ENCODE results near the gene TBC1D26. TPM values are rescaled to one million over a fixed set of nuclear protein-coding genes. Genes with fewer than 3 reads are reported as not detected.
"Not testable (repeated sequence)": the region's sequence is repeated elsewhere in the genome, so short reads cannot be mapped to it uniquely, and the experiment has no call there.

Gene TBC1D26
- total and polyA plus RNA-seq, 2 of the 4 experiments (the other 2 are of a cell fraction): 0.02 TPM; not detected in 1

- Histone ChIP-seq H3K9ac (ENCODE audit: low read depth, low read length) (peak within 1 kb of the TSS; percentile 56), H2AK5ac (ENCODE audit: low read depth, low read length) (peak within 1 kb of the TSS; percentile 96), H4K8ac (ENCODE audit: low read depth in 2 of 2, low read length in 2 of 2) (peak within 1 kb of the TSS; percentile 74 to 91), H3K27ac (ENCODE audit: insufficient read depth, low read length) (peak within 1 kb of the TSS; percentile 25), H3K4me3 (ENCODE audit: insufficient read depth, low read depth, low read length) (peak within 1 kb of the TSS; percentile 49), H3K4ac (ENCODE audit: low read depth, low read length) (peak within 1 kb of the TSS; percentile 72), H3K4me2 (ENCODE audit: low read depth, low read length) (peak within 1 kb of the TSS; percentile 98), H3K14ac (replicated peaks; ENCODE audit: low read depth, low read length) (peak within 1 kb of the TSS; percentile 97), H2AFZ (replicated peaks; ENCODE audit: low read length, poor library complexity) (peak within 1 kb of the TSS; percentile 88), H2AK9ac (replicated peaks; ENCODE audit: low read depth, low read length, poor library complexity) (peak within 1 kb of the TSS; percentile 89), H3K18ac (ENCODE audit: low read depth, low read length) (peak within 1 kb of the TSS; percentile 50; the same call in 1 of the 2 replicates), H4K5ac (ENCODE audit: low read depth, low read length) (peak within 1 kb of the TSS; percentile 87), H3K79me1 (ENCODE audit: low read depth in 1 of 2, low read length in 2 of 2) (peaks cover 0 to 10% of the 10 kb centered on the region in 2 experiments; a peak in 1 of 4 replicates)
- dilution Hi-C loops (cut with HindIII; ENCODE audit: low sequenced_read_pairs, unreplicated experiment); H4K91ac ChIP-seq (ENCODE audit: insufficient read depth, low read depth, low read length); H2BK15ac ChIP-seq (ENCODE audit: low read depth, low read length); H3K56ac ChIP-seq (ENCODE audit: extremely low read depth, insufficient read depth, low read length); H3K23ac ChIP-seq (ENCODE audit: low read depth, low read length); CTCF ChIA-PET; H3K4me1 ChIP-seq (ENCODE audit: control insufficient read depth, insufficient read depth, low read length); POLR2A ChIA-PET (ENCODE audit: unreplicated experiment); H3K27me3 ChIP-seq (ENCODE audit: control insufficient read depth, insufficient read depth, low read length); H2BK120ac ChIP-seq (ENCODE audit: low read depth, low read length); H4K20me1 ChIP-seq (ENCODE audit: insufficient read depth, low read length); intact Hi-C loops (cut with micrococcal nuclease); H3K9me3 ChIP-seq (ENCODE audit: control insufficient read depth, insufficient read depth, low read length); H3K36me3 ChIP-seq (ENCODE audit: control insufficient read depth, insufficient read depth, low read length); H3K9me1 ChIP-seq (ENCODE audit: insufficient read depth, low read length); H2BK20ac ChIP-seq (ENCODE audit: low read depth, low read length); in situ Hi-C loops (cut with MboI; ENCODE audit: low sequenced_read_pairs); H2BK5ac ChIP-seq (ENCODE audit: low read depth, low read length, poor library complexity, severe bottlenecking): not testable (repeated sequence)
- TSS peak; percentile 64 for BruUV-seq (replicated peaks)
- DNase-seq (peak; percentile 33), ATAC-seq (ENCODE audit: low read depth) (peak; percentile 99)
- WGBS, 2 experiments (ENCODE audit: extremely low coverage in 2 of 2, insufficient read length in 1 of 2): no CpG with 5 or more reads among the region's 35 CpGs
Measured at GRCh38 chr17:15683824-15684478, 48.1 kb upstream of the TBC1D26 start, which contains the start of gene TRIM16. Gene TRIM16, minus strand, starts transcription at chr17:15684311. Its CDS starts 32,702 bp downstream, at chr17:15651609.

GRCh38 chr17:15687494-15687893 is 44.6 kb upstream of the TBC1D26 start:
- BruUV-seq (replicated peaks); H3K14ac ChIP-seq (replicated peaks; ENCODE audit: low read depth, low read length); H3K4me2 ChIP-seq (ENCODE audit: low read depth, low read length); H2AFZ ChIP-seq (replicated peaks; ENCODE audit: low read length, poor library complexity); H4K8ac ChIP-seq (ENCODE audit: low read depth in 2 of 2, low read length in 2 of 2); H3K27me3 ChIP-seq (ENCODE audit: control insufficient read depth, insufficient read depth, low read length); H3K27ac ChIP-seq (ENCODE audit: insufficient read depth, low read length); H3K18ac ChIP-seq (ENCODE audit: low read depth, low read length); in situ Hi-C loops (cut with MboI; ENCODE audit: low sequenced_read_pairs); H4K20me1 ChIP-seq (ENCODE audit: insufficient read depth, low read length); H3K4me3 ChIP-seq (ENCODE audit: insufficient read depth, low read depth, low read length); H3K36me3 ChIP-seq (ENCODE audit: control insufficient read depth, insufficient read depth, low read length); H3K4me1 ChIP-seq (ENCODE audit: control insufficient read depth, insufficient read depth, low read length); H2AK9ac ChIP-seq (replicated peaks; ENCODE audit: low read depth, low read length, poor library complexity); CTCF ChIA-PET; DNase-seq; H2BK20ac ChIP-seq (ENCODE audit: low read depth, low read length); intact Hi-C loops (cut with micrococcal nuclease); H4K5ac ChIP-seq (ENCODE audit: low read depth, low read length); H3K9me1 ChIP-seq (ENCODE audit: insufficient read depth, low read length); H4K91ac ChIP-seq (ENCODE audit: insufficient read depth, low read depth, low read length); dilution Hi-C loops (cut with HindIII; ENCODE audit: low sequenced_read_pairs, unreplicated experiment); H3K23ac ChIP-seq (ENCODE audit: low read depth, low read length); H3K56ac ChIP-seq (ENCODE audit: extremely low read depth, insufficient read depth, low read length); H3K9ac ChIP-seq (ENCODE audit: low read depth, low read length); POLR2A ChIA-PET (ENCODE audit: unreplicated experiment); H3K4ac ChIP-seq (ENCODE audit: low read depth, low read length); H3K9me3 ChIP-seq (ENCODE audit: control insufficient read depth, insufficient read depth, low read length); H2BK5ac ChIP-seq (ENCODE audit: low read depth, low read length, poor library complexity, severe bottlenecking); H2BK120ac ChIP-seq (ENCODE audit: low read depth, low read length); ATAC-seq (ENCODE audit: low read depth); H2AK5ac ChIP-seq (ENCODE audit: low read depth, low read length); H2BK15ac ChIP-seq (ENCODE audit: low read depth, low read length): not testable (repeated sequence)
- H3K79me1 ChIP-seq (ENCODE audit: low read depth in 1 of 2, low read length in 2 of 2): peaks cover 0 to 10% of the 10 kb centered on the region in 2 experiments; a peak in 1 of 4 replicates
- no CpG with 5 or more reads among the region's 1 CpG for WGBS, 2 experiments (ENCODE audit: extremely low coverage in 2 of 2, insufficient read length in 1 of 2)

Data from IMR-90 (cell line).